C4-2B (cell line): ENCODE data around the gene TMEM168.

ENCODE experiments used
- ZFX ChIP-seq: fragments of 450-650 bp; IDR thresholded peaks from 2 replicates; pipeline ENCODE4 v1.6.1; 2017
- TF ChIP-seq, protein P1 (sequence below): fragments of 450-650 bp; conservative IDR thresholded peaks from 2 replicates; pipeline ENCODE4 v1.5.1; 2017; ENCODE audit warnings: mild to moderate bottlenecking

DNA sequence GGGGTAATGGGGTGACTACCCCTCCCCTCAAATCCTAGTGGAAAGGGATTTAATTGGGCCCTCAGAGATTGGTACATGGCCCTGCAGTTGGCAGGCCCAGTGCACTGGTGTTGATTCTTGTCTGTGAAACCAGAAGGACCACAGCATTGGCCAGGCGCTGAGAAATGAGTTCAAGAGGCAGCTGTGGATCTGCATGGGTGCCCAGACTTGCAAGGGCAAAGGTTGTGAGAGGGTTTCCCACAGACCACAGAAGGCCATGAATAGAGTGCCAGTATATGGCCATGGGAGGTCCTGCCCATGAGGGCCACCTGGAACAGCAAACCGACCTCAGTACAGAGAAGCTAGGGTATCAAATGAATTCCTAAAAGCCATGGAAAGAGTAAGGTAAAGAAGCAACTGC, 32.9 kb downstream of the TMEM168 start:
- TF ChIP-seq, protein P1, sequence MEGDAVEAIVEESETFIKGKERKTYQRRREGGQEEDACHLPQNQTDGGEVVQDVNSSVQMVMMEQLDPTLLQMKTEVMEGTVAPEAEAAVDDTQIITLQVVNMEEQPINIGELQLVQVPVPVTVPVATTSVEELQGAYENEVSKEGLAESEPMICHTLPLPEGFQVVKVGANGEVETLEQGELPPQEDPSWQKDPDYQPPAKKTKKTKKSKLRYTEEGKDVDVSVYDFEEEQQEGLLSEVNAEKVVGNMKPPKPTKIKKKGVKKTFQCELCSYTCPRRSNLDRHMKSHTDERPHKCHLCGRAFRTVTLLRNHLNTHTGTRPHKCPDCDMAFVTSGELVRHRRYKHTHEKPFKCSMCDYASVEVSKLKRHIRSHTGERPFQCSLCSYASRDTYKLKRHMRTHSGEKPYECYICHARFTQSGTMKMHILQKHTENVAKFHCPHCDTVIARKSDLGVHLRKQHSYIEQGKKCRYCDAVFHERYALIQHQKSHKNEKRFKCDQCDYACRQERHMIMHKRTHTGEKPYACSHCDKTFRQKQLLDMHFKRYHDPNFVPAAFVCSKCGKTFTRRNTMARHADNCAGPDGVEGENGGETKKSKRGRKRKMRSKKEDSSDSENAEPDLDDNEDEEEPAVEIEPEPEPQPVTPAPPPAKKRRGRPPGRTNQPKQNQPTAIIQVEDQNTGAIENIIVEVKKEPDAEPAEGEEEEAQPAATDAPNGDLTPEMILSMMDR: no peak
- no peak for TF ChIP-seq ZFX
